Adrenal gland (tissue), 19 donors: Measurements from ENCODE around the gene THSD7A. TPM values are rescaled to one million over a fixed set of nuclear protein-coding genes. Genes with fewer than 3 reads are reported as not detected.

Source experiments
- DNase-seq, 7 donors: peaks; one replicate each; pipeline ENCODE4 v3.0.0-alpha.2; 2019 to 2020
- H3K27ac ChIP-seq, 5 donors: fragments of 200-600 bp; sonication (generic) in 4 of 5; 1 replicate in 3 of 5; 2 replicates in 2 of 5; pipeline versions ENCODE4 v1.5.1 to v1.8.0; 2016 to 2020; ENCODE audit warnings: mild to moderate bottlenecking in 1 of 5
- H3K27me3 ChIP-seq: fragments of 200-600 bp; 2 replicates; pipeline ENCODE4 v1.8.0; 2021
- H3K36me3 ChIP-seq, 2 donors: fragments of 200-600 bp; replicated peaks in 1 of 2; 1 replicate in 1 of 2; 2 replicates in 1 of 2; pipeline versions ENCODE4 v1.5.1 to v1.8.0; 2018 to 2022
- H3K4me1 ChIP-seq, 2 donors: fragments of 200-600 bp; replicated peaks in 1 of 2; 1 replicate in 1 of 2; 2 replicates in 1 of 2; pipeline versions ENCODE4 v1.5.1 to v1.8.0; 2018 to 2021
- H3K4me3 ChIP-seq, 4 donors: fragments of 200-600 bp; sonication (generic) in 3 of 4; one replicate each; pipeline ENCODE4 v1.5.1; 2016 to 2018
- H3K9me3 ChIP-seq, 3 donors: fragments of 200-600 bp; sonication (generic) in 1 of 3; replicated peaks in 1 of 3; 1 replicate in 2 of 3; 2 replicates in 1 of 3; pipeline versions ENCODE4 v1.5.1 to v1.8.0; 2016 to 2021
- POLR2A ChIP-seq, 2 donors: fragments of 450-650 bp; IDR thresholded peaks; one replicate each; pipeline ENCODE4 v1.6.1; 2017; ENCODE audit warnings: antibody characterized with exemption in 2 of 2, mild to moderate bottlenecking in 2 of 2, moderate library complexity in 1 of 2
- WGBS, 4 donors: extraction: QIAGEN DNeasy Blood & Tissue Kit in 2 of 4; methylation state at CpG; one replicate each; pipeline versions ENCODE4 v1.1.5 to v1.1.7; 2013 to 2017; 5-methylcytosine and 5-hydroxymethylcytosine counted together
- intact Hi-C, 2 donors: fragments of 100-400 bp; cut with DNase I; formaldehyde crosslinking; loops; one replicate each; pipeline versions ENCODE4 v1.14.1 to v1.15.0; 2022 to 2023
- long read RNA-seq, 10 donors: library from polyadenylated mRNA in 3 of 10; unstranded in 2 of 10; stranded (forward) in 1 of 10; transcript quantifications; one replicate each; pipeline ENCODE4 v2.0.0 and lab custom pipeline, GENCODE V29; 2021 to 2026
- polyA plus RNA-seq, 3 donors: library from polyadenylated mRNA; stranded (reverse); fragments of 200-250 nt in 2 of 3; fragments of 350-450 nt in 1 of 3; fragmentation: Illumina TruSeq in 1 of 3; extraction: RNeasy Lipid Tissue Mini Kit (QIAGEN cat#74804) in 1 of 3; gene quantifications; one replicate each; pipeline ENCODE4 v1.2.3, GENCODE V29; 2013 to 2014
- total RNA-seq, 9 donors: library from RNA; depleted of rRNA in 4 of 9; stranded (reverse); fragments of >200 nt in 4 of 9; fragments of 120-200 nt in 1 of 9; fragmentation: NEBNext Ultra II Directional in 1 of 9; extraction: Animal tissue kit (Norgen Biotek cat#: 25700) in 1 of 9; gene quantifications; one replicate each; pipeline versions ENCODE4 v1.1.0 to v1.2.4, GENCODE V29; 2013 to 2023
- TF ChIP-seq, protein P1 (sequence below), 6 experiments: fragments of 450-650 bp in 4 of 6; fragments of 200-600 bp in 2 of 6; sonication (generic) in 1 of 6; IDR thresholded peaks; 1 replicate in 5 of 6; 2 replicates in 1 of 6; pipeline versions ENCODE4 v1.5.1 to v1.8.0; 2016 to 2021; ENCODE audit warnings: antibody characterized with exemption in 6 of 6, mild to moderate bottlenecking in 2 of 6, moderate library complexity in 1 of 6
- donor health status: healthy with polysubstance abuse.
- donor health status: Bipolar disorder and iron deficiency.
- donor health status: DM: yes; HTN: yes; CAD: no.
- donor health status: DM: no; HTN: no; CAD: no.
- donor health status: DM: no; HTN: no; CAD: no.
- donor health status: DM: yes; HTN: yes; CAD: no.

The THSD7A gene, protein sequence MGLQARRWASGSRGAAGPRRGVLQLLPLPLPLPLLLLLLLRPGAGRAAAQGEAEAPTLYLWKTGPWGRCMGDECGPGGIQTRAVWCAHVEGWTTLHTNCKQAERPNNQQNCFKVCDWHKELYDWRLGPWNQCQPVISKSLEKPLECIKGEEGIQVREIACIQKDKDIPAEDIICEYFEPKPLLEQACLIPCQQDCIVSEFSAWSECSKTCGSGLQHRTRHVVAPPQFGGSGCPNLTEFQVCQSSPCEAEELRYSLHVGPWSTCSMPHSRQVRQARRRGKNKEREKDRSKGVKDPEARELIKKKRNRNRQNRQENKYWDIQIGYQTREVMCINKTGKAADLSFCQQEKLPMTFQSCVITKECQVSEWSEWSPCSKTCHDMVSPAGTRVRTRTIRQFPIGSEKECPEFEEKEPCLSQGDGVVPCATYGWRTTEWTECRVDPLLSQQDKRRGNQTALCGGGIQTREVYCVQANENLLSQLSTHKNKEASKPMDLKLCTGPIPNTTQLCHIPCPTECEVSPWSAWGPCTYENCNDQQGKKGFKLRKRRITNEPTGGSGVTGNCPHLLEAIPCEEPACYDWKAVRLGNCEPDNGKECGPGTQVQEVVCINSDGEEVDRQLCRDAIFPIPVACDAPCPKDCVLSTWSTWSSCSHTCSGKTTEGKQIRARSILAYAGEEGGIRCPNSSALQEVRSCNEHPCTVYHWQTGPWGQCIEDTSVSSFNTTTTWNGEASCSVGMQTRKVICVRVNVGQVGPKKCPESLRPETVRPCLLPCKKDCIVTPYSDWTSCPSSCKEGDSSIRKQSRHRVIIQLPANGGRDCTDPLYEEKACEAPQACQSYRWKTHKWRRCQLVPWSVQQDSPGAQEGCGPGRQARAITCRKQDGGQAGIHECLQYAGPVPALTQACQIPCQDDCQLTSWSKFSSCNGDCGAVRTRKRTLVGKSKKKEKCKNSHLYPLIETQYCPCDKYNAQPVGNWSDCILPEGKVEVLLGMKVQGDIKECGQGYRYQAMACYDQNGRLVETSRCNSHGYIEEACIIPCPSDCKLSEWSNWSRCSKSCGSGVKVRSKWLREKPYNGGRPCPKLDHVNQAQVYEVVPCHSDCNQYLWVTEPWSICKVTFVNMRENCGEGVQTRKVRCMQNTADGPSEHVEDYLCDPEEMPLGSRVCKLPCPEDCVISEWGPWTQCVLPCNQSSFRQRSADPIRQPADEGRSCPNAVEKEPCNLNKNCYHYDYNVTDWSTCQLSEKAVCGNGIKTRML (N-terminal part only)
- total RNA-seq (10 to 100 TPM in 1 of 9 donors, 1 to 10 TPM in 8; 1.7 to 18.4 (median 6.1) TPM), polyA plus RNA-seq (1 to 10 TPM in 1 of 3 donors, under 1 TPM in 2; 0.74 to 1.2 (median 0.97) TPM)
- long read RNA-seq, donor 1, result 0 reads
- long read RNA-seq, donor 2, result 0 reads
- long read RNA-seq, donor 3, result 0 reads
- long read RNA-seq, donor 4, partial matches to known transcripts, result 1 of 4 reads
- long read RNA-seq, donor 4, other reads (novel, unspliced or antisense), result 3 of 4 reads
- long read RNA-seq, donor 5, partial matches to known transcripts, result 1 of 1 reads
- long read RNA-seq, donor 5, other reads (novel, unspliced or antisense), result 0 of 1 reads
- long read RNA-seq, donor 6, result 0 reads
- long read RNA-seq, donor 7, result 0 reads
- long read RNA-seq, donor 8, partial matches to known transcripts, result 6 of 6 reads
- long read RNA-seq, donor 8, other reads (novel, unspliced or antisense), result 0 of 6 reads
- long read RNA-seq, donor 9, result 0 reads
- long read RNA-seq, donor 10, result 0 reads

DNA sequence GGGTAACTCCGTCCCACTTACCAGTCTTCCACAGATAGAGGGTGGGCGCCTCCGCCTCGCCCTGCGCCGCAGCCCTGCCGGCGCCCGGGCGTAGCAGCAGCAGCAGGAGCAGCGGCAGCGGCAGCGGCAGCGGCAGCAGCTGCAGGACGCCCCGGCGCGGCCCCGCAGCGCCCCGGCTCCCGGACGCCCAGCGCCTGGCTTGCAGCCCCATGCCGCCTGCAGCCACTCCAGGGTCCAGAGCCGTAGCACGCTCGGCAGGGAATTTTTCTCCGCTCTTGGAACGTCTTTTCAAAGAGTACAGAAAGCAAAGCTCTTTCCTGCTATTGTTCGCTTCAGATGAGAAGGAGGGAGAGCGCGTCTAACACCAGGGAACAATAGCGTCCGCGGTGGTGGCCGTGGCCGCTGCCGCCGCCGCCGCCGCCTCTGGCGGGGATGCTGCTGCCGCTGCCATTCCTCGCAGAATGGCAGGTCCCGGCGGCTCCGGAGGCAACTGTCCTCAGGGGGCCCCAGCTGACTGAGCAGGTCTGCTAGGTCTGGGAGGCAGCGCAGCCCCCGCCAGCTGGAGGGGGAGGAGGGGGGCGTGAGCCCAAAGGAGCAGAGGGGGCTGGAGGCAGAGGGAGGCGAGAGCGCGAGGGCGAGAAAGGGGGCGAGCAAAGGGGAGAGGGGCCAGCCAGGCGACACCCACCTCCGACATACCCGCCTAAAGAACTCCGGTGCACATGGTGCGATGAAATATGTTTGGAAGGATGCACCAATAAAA, at the start of gene THSD7A:
THSD7A (minus strand) TSS at position 463 of the 760 bp plus-strand sequence; CDS start at position 211, 252 bp downstream.
- DNase-seq, result peak; percentile 37 to 63 (median 48)
- WGBS, 4 donors, result 1 to 2% (median 1%) methylated on average over 17 to 62 of the region's 62 CpGs
- Histone ChIP-seq H3K36me3 (no peaks in the 10 kb centered on the region), H3K4me3 (peak within 1 kb of the TSS in 3 of 4 donors; percentile 5 to 78 (median 27)), H3K27me3 (no peaks in the 10 kb centered on the region), H3K27ac (peak within 1 kb of the TSS in 4 of 5 donors; percentile 21 to 69 (median 62)), H3K9me3 (no peaks in the 10 kb centered on the region), H3K4me1 (no peaks in the 10 kb centered on the region)
- intact Hi-C loops, result no loop called here
- peak in 1 of 2 donors; percentile 11 for TF ChIP-seq POLR2A (IDR thresholded peaks at IDR 0.05)
- TF ChIP-seq, protein P1, sequence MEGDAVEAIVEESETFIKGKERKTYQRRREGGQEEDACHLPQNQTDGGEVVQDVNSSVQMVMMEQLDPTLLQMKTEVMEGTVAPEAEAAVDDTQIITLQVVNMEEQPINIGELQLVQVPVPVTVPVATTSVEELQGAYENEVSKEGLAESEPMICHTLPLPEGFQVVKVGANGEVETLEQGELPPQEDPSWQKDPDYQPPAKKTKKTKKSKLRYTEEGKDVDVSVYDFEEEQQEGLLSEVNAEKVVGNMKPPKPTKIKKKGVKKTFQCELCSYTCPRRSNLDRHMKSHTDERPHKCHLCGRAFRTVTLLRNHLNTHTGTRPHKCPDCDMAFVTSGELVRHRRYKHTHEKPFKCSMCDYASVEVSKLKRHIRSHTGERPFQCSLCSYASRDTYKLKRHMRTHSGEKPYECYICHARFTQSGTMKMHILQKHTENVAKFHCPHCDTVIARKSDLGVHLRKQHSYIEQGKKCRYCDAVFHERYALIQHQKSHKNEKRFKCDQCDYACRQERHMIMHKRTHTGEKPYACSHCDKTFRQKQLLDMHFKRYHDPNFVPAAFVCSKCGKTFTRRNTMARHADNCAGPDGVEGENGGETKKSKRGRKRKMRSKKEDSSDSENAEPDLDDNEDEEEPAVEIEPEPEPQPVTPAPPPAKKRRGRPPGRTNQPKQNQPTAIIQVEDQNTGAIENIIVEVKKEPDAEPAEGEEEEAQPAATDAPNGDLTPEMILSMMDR (IDR thresholded peaks at IDR 0.05), result peak in 2 of 6 experiments; percentile 11 to 37

DNA sequence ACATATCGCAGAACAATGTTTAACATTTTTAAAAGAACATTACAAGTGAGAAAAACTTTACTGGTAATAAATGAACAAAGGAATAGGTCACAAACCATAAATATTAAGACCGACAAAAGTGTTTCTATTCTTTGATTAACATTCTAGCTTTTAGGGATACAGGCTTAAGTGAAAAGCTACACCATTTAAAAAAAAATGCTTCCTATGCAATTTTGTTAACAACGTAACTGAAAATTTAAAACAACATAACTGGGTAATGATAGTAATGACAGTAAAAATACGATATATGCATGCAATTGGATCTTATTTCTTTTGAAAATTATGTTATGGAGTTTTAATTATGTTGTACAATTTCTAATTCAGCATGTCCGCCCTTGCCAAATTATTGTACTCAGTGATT, 49.7 kb upstream of the THSD7A start:
- no peaks in the 10 kb centered on the region for H3K36me3 ChIP-seq
- H3K27me3 ChIP-seq, result no peaks in the 10 kb centered on the region
- no peak for DNase-seq
- TF ChIP-seq, protein P1 (IDR thresholded peaks at IDR 0.05), result no peak
- TF ChIP-seq POLR2A (IDR thresholded peaks at IDR 0.05), result no peak
- H3K4me1 ChIP-seq, result no peaks in the 10 kb centered on the region
- H3K9me3 ChIP-seq, result no peaks in the 10 kb centered on the region
- H3K27ac ChIP-seq, result no peak overlapping the region
- 64 to 86% (median 81%) methylated on average over 5 of the region's 5 CpGs for WGBS, 4 donors
- H3K4me3 ChIP-seq, result no peak overlapping the region
- intact Hi-C loops, result no loop called here

DNA sequence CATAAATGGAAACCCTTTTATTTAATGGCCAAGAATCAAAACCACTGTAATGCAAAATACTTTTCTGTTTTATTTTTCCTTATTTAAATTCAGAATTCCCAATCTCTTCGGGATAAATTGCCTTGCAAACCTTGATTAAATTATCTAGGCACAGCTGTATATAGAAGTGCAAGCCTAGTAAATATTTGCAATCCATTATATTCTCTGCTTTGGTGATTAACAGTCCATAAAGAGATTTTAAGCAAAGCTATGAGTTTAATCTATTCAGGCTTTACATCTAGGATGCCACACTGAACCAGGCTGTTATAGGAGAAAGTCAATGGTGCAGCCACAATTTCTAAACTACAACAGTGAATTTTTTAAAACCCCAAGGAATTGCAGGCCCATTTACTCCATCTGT, 43.6 kb upstream of the THSD7A start:
- no peak for DNase-seq
- TF ChIP-seq POLR2A (IDR thresholded peaks at IDR 0.05), result no peak
- no peaks in the 10 kb centered on the region for H3K36me3 ChIP-seq
- no peaks in the 10 kb centered on the region for H3K4me1 ChIP-seq
- H3K27ac ChIP-seq, result no peak overlapping the region
- no peaks in the 10 kb centered on the region for H3K9me3 ChIP-seq
- 63 to 79% (median 73%) methylated on average over 1 of the region's 1 CpG for WGBS, 4 donors
- no peak overlapping the region for H3K4me3 ChIP-seq
- H3K27me3 ChIP-seq, result no peaks in the 10 kb centered on the region
- intact Hi-C loops, result no loop called here
